ENCODE results near the gene KCNQ4.

KCNQ4 gene

GRCh38 chr1:40777224-40777970 lies 6.2 kb upstream of the KCNQ4 start:
- no peak for DNase-seq (ENCODE audit: low spot score)

GRCh38 chr1:40780678-40781607 lies 2.6 kb upstream of the KCNQ4 start:
- DNase-seq (ENCODE audit: low spot score) = no peak

DNA sequence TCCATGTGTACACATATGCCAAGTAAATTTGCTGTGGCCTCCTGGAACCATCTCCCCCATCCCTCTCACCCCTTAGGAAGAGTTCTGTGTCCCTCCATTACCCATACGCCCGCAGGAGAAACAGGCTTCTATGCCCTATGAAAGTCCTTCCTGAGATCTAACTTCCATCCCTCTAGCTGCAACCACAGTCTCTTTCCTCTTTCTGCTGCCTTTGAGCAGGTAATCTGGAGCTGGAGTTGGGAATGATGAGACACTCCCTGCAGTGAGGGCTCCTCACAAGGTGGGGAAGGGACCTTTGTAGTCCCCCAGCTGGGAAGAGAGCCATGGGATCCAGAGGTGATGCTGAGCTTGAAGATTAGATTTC lies 2.0 kb upstream of the KCNQ4 start:
- DNase-seq (ENCODE audit: low spot score) = no peak

- DNase-seq (ENCODE audit: low spot score) = no peak
These were observed 1.1 kb upstream of the KCNQ4 start for GRCh38 chr1:40782371-40782956.

DNA sequence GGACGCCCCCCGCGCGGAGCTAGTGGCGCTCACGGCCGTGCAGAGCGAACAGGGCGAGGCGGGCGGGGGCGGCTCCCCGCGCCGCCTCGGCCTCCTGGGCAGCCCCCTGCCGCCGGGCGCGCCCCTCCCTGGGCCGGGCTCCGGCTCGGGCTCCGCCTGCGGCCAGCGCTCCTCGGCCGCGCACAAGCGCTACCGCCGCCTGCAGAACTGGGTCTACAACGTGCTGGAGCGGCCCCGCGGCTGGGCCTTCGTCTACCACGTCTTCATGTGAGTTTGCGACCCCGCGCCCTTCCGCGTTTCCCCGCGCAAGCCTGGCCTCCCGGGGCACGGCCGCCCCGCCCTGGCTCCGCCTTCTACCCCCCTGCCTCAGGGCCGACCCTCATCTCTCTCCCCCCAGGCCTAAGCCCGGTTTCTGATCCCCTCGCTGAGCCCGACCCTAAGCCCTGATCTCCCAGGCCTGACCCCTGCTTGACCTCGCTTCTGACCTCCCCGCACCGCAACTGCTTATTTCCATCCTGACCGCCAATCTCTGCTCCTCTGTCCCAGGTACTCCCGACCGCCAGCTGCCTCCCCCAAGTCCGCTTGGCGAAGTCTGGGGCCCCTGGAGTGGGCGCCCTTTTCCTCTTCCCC lies 669 bp downstream of the KCNQ4 start:
- no peak for DNase-seq (ENCODE audit: low spot score)

DNA sequence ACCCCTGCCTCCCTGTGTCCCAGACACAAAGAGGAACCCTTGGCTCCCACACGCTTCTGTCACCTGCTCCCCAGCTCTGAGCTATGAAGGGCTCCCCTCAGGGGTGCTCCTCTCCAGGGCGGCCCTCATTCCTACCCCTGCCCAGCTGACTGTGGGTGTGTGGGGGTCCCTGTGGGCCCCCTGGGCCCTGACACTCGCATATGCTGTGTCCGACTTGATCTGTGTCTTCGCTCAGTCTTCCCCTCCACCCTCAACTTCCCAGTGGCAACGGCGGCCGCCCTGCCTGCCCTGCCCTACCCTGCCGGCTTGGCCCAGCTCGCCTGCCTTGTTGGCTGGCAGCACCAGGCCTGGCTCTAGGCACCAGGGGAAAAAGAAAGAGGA lies 1.2 kb downstream of the KCNQ4 start:
- DNase-seq (ENCODE audit: low spot score) = no peak

- DNase-seq (ENCODE audit: low spot score) = no peak
These were observed 1.9 kb downstream of the KCNQ4 start for GRCh38 chr1:40785446-40785845.

DNA sequence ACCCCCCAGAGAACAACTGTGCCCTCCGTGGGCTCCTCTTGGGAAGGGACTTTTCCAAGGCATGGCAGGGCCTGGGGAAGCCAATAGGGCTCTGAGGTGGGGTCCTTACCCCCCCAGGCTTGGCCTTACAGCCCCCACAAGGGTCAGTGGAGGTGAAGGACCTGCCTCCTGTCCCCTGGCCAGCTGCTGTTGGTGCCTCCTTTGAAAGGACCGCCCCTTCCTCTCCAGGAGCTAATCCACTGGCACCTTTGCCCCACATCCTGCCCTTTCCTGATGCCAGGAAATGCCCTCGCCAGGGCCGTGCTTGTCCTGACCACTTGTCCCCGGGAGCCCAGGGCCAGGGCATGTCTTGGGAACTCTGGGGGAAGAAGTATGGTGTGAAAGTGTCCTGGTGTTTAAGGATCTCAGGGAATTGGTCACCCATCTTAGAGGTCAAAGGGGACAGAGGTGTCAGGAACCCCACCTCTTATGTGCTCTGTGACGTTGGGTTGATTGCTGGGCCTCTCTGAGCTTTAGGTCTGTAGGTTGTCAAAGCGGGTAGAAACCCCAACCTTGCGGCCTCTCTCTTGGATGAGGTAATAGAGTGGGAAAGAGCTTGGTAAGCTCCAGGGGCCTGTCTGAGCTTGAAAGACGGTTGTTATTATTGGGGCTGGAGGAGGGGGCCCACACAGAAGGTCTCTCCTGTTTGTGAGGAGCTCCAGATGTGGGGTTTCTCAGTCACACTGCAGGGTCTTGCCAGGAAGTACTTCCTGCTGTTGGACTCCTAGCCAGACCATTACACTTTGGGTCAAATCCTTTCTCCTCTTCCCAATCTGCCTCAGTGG lies 2.8 kb downstream of the KCNQ4 start:
- no peak for DNase-seq (ENCODE audit: low spot score)

- no peak for DNase-seq (ENCODE audit: low spot score)
These were observed 3.6 kb downstream of the KCNQ4 start for GRCh38 chr1:40786995-40787705.

- DNase-seq (ENCODE audit: low spot score) = no peak
These were observed 4.4 kb downstream of the KCNQ4 start for GRCh38 chr1:40787737-40788560.

GRCh38 chr1:40788561-40789341 lies 5.2 kb downstream of the KCNQ4 start:
- DNase-seq (ENCODE audit: low spot score) = no peak

- DNase-seq (ENCODE audit: low spot score) = no peak
These were observed 5.7 kb downstream of the KCNQ4 start for GRCh38 chr1:40789342-40789598.

DNA sequence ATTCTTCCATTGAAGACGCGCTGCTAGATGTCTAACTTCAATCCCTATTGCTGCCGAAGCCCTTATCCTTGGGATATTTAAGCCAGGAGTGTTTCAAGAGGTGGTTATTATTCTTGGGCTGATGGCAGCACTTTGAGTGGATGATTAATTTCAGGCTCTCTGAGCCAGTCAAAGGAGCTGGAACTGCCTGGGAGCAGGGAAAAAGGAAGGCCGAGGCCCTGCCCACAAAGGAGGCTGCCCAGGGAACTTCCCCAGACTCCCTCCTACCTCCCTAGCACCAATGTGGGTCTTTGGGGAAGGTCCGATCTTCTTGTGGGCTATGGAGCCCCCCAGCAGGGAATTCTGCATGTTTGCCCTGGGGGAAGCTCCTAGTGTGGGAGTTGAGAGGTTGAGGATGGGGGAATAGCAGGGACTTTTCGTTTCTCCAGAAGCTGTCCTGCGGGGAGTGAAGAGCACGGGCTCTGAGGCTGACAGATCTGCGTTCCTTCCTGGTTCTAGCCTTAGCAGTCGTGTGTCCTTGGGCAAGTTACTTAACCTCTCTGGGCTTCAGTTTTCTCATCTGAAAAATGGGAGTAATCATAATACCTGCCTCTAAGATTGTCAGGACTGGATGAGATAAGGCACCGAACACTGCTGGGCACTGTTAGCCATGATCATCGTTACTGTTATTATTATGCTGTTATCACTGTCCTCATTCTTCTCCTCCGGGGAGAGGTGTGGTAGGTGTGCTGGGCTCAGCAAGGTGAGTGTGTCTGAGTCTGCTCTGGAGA lies 6.3 kb downstream of the KCNQ4 start:
- no peak for DNase-seq (ENCODE audit: low spot score)

- no peak for DNase-seq (ENCODE audit: low spot score)
These were observed 8.4 kb downstream of the KCNQ4 start for GRCh38 chr1:40792036-40792435.

- no peak for DNase-seq (ENCODE audit: low spot score)
These were observed 10.0 kb downstream of the KCNQ4 start for GRCh38 chr1:40793617-40794016.

DNA sequence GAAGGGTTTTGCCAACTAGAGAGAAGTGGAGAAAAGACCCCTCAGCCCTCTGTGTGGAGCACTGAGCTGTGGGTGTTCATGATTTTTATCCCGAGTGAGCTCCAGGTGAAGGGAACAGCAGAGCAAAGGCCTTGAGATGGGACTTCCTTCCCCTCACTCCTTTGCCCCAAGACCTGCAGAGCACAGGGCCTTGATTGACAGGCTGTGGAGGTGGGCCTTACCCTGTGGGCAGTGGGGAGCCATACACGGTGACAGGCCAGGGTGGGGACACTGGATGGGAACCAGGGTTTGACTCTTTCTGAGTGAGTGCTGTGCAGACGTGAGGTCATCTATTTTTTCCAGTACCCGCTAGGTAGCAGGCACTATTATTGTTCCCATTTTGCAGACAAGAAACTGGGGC lies 10.5 kb downstream of the KCNQ4 start:
- DNase-seq (ENCODE audit: low spot score) = no peak

DNA sequence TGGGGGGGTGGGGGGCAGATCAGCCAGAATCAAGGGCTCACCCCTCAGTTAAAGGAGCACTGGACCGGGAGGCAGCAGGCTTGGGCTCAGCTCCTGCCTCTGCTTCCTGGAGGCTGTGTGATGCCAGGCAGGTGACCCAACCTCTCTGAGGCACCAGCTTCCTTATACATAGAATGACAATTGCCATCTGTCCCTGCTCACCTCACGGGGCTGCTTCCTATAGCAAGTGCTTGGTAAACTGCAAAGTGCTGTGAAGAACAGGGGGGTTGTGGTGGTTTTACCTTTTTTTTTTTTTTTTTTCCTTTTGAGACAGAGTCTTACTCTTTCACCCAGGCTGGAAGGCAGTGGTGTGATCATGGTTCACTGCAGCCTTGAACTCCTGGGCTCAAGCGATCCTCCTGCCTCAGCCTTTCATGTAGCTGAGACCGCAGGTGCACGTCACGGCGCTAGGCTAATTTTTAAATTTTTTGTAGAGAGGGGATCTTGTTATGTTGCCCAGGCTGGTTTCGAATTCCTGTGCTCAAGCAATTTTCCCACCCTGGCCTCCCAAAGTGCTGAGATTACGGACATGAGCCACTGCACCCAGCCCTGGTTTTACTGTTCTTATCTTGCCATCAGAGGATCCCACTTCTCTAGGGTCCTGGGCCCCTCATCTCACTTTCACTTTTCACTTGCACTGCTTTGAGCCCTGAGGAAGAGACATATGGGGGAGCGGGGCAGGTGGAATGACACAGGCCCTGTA lies 11.6 kb downstream of the KCNQ4 start:
- DNase-seq (ENCODE audit: low spot score) = no peak

Measured in CD4-positive, alpha-beta T cell treated with Interleukin-15 for 4 hours (primary cell).